Caki2 (cell line): Measurements from ENCODE around the gene UIMC1. TPM values are rescaled to one million over a fixed set of nuclear protein-coding genes. Genes with fewer than 3 reads are reported as not detected.
"Not testable (repeated sequence)": the region's sequence is repeated elsewhere in the genome, so short reads cannot be mapped to it uniquely, and the experiment has no call there.

Experiments
- DNase-seq: peaks from one replicate; pipeline ENCODE4 v3.0.0-alpha.2; 2015; ENCODE audit warnings: low read depth
- in situ Hi-C: cut with HindIII; loops from 2 replicates; pipeline ENCODE4 v1.10.0; 2016; ENCODE audit warnings: low sequenced_read_pairs, low pct_unique_long_range_greater_than_20kb, mixed read lengths
- total RNA-seq: library from RNA; depleted of rRNA; stranded (reverse); fragments of >200 nt; shearing (Covaris generic); gene quantifications from 2 replicates; pipeline ENCODE4 v1.2.3, GENCODE V29; 2014; ENCODE audit warnings: low replicate concordance

Gene UIMC1
- total RNA-seq, 1 experiment from 2014 or later: 41.8 TPM

GRCh38 chr5:177018341-177018740, 11.8 kb upstream of the UIMC1 start:
- in situ Hi-C loops: no loop called here
- DNase-seq: no peak

- DNase-seq: no peak
- in situ Hi-C loops: no loop called here
Observed at GRCh38 chr5:177015156-177015555, 8.6 kb upstream of the UIMC1 start.

- no peak for DNase-seq
- in situ Hi-C loops: no loop called here
Observed at GRCh38 chr5:177010153-177010552, 3.6 kb upstream of the UIMC1 start.

- DNase-seq: no peak
- in situ Hi-C loops: no loop called here
Observed at GRCh38 chr5:177008716-177009115, 2.1 kb upstream of the UIMC1 start.

- peak; percentile 69 for DNase-seq
- in situ Hi-C loops: no loop called here
Observed at GRCh38 chr5:177005619-177006264, 837 bp downstream of the UIMC1 start.

GRCh38 chr5:177004961-177005360, 1.6 kb downstream of the UIMC1 start:
- in situ Hi-C loops: no loop called here

GRCh38 chr5:177003649-177004048, 2.9 kb downstream of the UIMC1 start:
- no peak for DNase-seq
- in situ Hi-C loops: no loop called here

More at GRCh38 chr5:177004961-177005360, 1.6 kb downstream of the UIMC1 start:
- no peak for DNase-seq

- in situ Hi-C loops, DNase-seq: not testable (repeated sequence)
Observed at GRCh38 chr5:176999526-176999925, 7.1 kb downstream of the UIMC1 start.

GRCh38 chr5:176998828-176999227, 7.8 kb downstream of the UIMC1 start:
- DNase-seq: no peak
- in situ Hi-C loops: no loop called here

- no peak for DNase-seq
- in situ Hi-C loops: no loop called here
Observed at GRCh38 chr5:176996780-176997179, 9.8 kb downstream of the UIMC1 start.

- DNase-seq: peak; percentile 33
- in situ Hi-C loops: no loop called here
Observed at GRCh38 chr5:176995896-176996767, 10.4 kb downstream of the UIMC1 start.

GRCh38 chr5:176995122-176995490, 11.5 kb downstream of the UIMC1 start:
- no peak for DNase-seq
- in situ Hi-C loops: no loop called here

- peak; percentile 74 for DNase-seq
- in situ Hi-C loops: no loop called here
Observed at GRCh38 chr5:176994460-176995121, 12.0 kb downstream of the UIMC1 start.

GRCh38 chr5:176993081-176993480, 13.5 kb downstream of the UIMC1 start:
- in situ Hi-C loops, DNase-seq: not testable (repeated sequence)

- in situ Hi-C loops: no loop called here
- no peak for DNase-seq
Observed at GRCh38 chr5:176987583-176987982, 19.0 kb downstream of the UIMC1 start.

GRCh38 chr5:176986280-176986679, 20.3 kb downstream of the UIMC1 start:
- in situ Hi-C loops: no loop called here
- no peak for DNase-seq

- in situ Hi-C loops: no loop called here
- DNase-seq: no peak
Observed at GRCh38 chr5:176985516-176985915, 21.1 kb downstream of the UIMC1 start.

- in situ Hi-C loops, DNase-seq: not testable (repeated sequence)
Observed at GRCh38 chr5:176984176-176984575, 22.4 kb downstream of the UIMC1 start.

GRCh38 chr5:176983593-176983992, 23.0 kb downstream of the UIMC1 start:
- not testable (repeated sequence) for DNase-seq

More at GRCh38 chr5:176983593-176983992, 23.0 kb downstream of the UIMC1 start:
- in situ Hi-C loops: not testable (repeated sequence)
